Fibroblast of skin of right quadriceps (primary cell): ENCODE data around the gene GTF3C1.

ENCODE experiments used
- DNase-seq: peaks from one replicate; pipeline ENCODE4 v3.0.0-alpha.2; 2013

Gene GTF3C1

GRCh38 chr16:27566417-27566816, 16.7 kb upstream of the GTF3C1 start:
- DNase-seq = no peak

GRCh38 chr16:27564224-27564623, 14.5 kb upstream of the GTF3C1 start:
- no peak for DNase-seq

GRCh38 chr16:27561216-27561615, 11.5 kb upstream of the GTF3C1 start:
- no peak for DNase-seq

GRCh38 chr16:27558932-27559331, 9.2 kb upstream of the GTF3C1 start:
- no peak for DNase-seq

DNA sequence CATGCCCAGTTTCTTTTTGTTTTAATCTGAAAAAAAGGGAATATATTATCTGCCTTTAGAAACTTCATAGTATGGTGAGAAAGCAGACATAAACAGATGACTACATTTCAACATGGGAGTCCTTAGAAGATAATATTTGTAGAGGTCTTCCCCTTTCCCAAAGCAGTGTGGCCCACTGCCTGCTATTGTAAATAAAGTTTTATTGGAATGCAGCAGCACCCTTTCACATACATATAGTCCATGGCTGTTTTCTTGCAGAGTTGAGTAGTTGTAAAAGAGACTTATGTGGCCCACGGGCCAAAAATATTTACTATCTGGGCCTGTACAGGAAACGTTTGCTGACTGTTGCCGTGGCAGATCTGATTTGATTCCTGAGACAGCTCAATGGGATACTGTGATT, 8.7 kb upstream of the GTF3C1 start:
- no peak for DNase-seq

DNA sequence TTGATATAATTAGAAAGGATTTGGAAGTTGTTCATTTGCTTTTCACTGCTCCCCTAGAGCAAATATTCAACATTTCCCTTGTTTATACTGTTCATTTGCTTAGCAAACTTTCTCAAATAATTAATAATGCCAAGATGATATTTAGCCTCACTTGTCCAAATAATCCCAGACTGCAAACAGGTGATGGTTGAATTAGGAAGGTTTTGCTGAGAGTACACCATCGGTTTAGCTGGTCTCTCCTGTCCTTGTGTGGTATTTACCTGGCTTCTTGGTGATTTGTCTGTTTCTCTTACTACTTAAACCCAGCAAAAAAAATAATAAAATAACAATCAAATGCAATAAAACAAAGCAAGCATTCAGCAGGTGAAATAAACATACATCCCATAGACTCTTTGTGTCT, 6.8 kb upstream of the GTF3C1 start:
- DNase-seq = no peak

- no peak for DNase-seq
These were observed 1.3 kb upstream of the GTF3C1 start for GRCh38 chr16:27551036-27551435.

- DNase-seq = no peak
These were observed 838 bp upstream of the GTF3C1 start for GRCh38 chr16:27550582-27550920.

DNA sequence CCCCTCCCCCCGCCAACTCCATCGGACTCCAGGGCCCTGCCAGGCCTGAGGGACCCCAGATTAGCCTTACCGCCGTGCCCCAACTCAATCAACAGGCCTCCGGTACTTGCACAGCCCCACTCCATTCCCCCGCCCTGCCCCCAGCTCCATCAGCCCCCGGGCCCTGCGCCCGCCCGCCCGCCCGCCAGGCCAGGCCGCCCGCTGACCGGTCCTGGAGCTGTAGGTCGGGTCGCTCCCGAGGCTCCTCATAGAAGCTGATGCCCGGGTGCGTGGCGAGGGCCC, 308 bp downstream of the GTF3C1 start:
- no peak for DNase-seq

DNA sequence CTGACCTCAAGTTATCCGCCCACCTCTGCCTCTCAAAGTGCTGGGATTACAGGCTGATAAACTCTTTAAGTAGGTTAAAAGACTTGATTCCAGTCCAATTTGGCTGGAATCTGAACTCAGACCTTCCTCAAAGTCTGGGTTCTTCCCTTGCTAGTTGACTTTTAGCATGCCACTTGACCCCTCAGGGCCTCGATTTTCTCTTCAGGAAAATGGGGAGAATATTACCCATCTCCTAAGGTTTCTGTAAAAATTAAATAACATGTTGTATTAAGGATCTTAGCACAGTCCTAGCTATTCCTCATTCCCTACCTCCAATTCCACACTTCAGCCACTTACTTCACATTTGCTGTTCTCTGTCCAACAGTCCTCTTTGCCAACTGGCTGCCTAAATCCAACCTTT, 1.9 kb downstream of the GTF3C1 start:
- no peak for DNase-seq

DNA sequence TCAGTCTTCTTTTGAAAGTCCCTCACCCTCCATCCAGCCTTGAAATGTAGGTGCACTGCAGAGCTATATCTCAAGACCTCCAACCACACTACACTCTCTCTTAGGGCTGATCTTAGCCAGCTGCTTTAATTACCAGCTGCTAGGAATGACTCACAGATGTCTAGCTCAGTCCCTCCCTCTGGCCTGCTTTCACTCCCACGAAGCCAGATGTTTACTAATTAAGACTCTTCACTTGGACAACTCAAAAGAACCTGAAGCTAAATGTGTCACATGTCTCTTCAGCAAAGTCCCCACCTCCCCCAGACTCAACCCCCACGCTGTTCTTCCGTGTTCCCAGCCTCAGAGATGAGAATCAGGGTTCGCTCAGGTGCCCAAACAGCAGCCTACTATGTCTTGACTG, 2.6 kb downstream of the GTF3C1 start:
- peak; percentile 63 for DNase-seq

GRCh38 chr16:27544671-27545070, 5.0 kb downstream of the GTF3C1 start:
- DNase-seq = no peak

DNA sequence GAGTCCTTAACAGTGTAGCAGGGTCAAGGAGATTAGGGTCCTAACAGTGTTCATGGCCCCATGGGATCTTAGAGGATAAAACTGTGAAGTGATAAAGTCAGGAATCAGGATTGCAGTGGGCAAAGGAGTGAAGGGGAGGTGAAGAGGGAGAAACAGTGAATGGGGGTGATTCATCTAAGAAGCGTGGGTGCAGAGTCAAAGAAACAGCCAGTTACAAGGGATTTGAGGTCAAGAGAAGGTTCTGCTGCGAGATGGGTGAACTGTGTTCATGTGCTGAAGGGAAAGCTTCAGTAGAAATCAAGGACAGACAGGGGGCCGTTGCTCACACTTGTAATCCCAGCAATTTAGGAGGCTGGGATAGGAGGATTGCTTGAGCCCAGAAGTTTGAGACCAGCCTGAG, 5.9 kb downstream of the GTF3C1 start:
- DNase-seq = no peak

DNA sequence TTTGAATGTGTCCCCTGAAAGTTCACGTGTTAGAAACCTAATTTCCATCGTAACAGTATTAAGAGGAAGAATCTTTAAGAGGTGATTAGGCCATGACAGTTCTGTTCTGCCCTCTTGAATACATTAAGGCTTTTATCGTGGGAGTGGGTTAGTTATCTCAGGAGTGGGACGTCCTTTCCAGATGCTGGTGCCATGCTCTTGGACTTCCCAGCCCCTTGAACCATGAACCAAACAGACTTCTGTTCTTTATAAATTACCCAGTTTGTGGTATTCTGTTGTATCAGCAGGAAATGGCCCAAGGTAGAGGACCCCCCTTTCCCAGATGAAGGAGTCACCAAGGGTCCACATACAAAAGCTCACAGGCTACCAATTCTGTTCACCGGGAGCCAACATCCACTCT, 10.1 kb downstream of the GTF3C1 start:
- DNase-seq = no peak

GRCh38 chr16:27539120-27539519, 10.6 kb downstream of the GTF3C1 start:
- DNase-seq = no peak

DNA sequence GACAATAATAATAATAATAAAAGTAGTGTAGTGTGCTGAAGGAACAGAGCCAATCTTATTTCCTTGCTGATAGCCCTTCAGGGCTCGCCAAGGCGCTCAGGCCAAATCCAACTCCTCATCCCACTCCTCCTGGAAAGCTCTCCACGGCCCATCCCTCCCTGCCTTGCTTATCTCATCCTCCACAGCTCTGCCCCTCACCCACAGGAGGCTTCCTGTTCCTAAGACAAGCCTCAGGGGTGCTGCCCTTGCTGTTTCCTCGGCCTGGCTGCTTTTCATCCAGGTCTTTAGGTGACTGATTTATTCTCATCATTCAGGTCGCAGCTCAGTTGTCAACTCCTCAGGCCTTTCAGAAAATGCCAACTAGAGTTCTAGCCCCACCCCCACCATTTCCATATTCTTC, 11.2 kb downstream of the GTF3C1 start:
- no peak for DNase-seq

GRCh38 chr16:27534256-27534655, 15.5 kb downstream of the GTF3C1 start:
- DNase-seq = no peak

DNA sequence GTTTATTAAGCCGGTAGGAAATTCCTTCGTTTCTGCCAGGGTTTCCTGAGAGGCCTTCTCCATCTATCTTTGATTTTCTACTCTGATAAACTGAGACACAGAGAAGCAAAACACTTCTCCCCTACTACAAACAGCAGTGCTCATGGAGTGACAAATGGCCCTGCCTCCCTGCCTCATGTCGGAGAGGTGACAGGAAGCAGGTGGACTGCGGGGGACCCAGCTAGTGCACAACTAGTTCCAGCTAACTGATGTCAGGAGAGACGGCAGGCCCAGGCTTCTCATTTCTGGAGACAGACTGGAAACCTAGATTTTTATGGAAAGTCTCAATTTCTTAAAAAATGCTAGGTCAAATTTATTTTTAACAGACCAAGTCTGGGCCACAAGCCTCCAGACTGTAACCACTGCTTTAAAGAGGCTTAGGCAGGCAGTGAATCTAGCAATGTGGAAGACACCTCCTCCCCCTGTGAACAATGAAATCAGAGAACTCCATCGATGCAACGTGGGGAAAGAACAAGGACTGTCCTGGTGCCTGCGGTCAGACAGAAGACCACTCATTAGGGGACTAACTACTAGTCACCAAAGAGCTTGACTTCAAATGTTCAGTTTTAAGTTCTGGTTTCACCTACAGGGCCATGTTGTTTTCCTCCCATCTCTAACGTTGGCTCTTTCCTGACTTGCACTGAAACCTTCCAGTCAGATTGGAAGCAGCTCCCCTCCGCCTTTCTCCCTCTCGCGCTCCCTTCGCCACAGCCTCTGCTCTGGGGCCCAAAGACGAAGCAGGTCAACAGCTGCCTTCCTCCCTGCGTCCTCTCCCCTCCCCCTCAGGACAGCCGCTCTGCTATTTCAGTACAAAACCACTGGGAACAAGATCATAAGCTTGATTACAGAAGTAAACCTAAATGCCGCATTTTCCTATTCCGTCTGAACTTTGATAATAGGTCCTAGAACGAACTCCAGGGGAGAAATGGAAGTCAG, 17.6 kb downstream of the GTF3C1 start:
- DNase-seq = no peak

DNA sequence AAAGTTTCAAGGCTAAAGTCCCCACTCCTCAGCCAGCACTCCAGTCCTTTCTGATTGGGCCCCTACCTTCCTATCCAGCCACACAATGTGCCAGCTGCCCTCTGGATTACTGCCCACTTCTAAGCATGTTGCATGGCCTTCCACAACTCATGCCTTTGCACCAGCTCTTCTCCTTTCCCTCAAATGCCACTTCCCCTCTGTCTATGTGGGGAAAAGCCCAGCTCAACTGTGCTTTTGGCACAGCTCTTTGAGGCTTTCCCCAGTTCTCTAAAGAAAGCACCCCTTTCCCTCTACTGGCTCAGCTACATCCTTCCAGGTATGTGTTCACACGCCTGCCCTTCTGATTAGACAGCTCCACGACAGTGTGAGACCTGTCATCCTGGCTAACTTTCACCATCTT, 18.5 kb downstream of the GTF3C1 start:
- no peak for DNase-seq

GRCh38 chr16:27529962-27530361, 19.8 kb downstream of the GTF3C1 start:
- DNase-seq = peak; percentile 85

DNA sequence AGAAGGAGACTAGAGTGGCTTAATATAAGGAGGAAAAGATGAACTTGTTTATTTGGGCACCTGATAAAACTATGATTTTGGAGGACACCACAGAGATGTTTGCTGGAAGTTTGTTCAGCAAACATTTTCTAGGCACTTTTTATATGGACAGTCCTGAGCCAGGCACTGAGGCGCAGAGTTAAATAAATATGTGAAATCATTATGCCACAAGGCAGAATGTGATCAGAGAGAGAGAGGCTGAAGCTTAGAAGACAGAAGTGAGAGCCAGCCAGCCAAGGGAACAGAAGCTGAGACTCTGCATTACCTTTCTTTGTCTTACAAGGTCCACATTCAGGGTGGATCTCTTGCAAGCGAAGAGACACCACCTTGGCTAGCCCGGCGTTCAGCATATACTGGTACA, 21.4 kb downstream of the GTF3C1 start:
- no peak for DNase-seq

DNA sequence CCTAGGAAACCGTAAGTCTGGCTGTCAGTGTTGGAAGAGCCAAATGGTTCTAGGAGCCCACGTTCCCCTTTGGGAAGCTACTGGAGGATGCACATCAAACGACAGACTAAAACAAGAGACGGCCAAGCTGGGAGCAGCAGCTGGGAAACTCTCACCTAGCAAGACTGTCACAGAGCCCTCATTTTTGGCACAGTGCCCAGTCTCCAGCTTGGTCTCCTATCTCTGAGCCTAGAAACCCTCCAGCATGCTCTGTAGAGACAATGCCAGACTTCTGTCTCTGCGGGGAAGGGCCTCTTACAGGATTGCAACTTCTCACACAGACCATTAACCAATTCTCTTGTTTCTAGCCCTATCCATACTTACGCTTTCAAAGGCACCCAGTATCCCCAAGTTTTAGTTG, 23.5 kb downstream of the GTF3C1 start:
- DNase-seq = no peak

DNA sequence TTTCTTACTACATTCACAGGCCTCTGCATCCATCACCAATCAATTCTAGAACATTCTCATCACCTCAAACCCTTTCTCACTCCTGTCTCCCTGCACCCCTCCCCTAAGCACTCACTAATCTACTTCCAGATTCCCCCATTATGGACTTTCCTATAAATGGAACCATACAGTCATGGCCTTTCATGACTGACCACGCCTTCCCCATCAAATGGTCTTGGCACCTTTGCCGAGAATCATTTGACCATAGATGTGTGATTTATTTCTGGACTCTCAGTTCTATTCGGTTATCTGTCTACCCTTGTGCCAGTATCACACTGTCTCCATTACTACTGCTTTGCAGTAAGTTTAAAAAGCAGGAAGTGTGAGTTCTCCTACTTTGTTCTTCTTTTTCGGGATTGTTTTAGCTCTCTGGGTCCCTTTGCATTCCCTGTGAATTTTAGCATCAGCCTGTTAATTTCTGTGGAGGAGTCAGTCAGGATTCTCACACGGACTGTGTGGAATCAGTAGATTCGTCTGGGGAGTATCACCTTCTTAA, 27.5 kb downstream of the GTF3C1 start:
- no peak for DNase-seq

DNA sequence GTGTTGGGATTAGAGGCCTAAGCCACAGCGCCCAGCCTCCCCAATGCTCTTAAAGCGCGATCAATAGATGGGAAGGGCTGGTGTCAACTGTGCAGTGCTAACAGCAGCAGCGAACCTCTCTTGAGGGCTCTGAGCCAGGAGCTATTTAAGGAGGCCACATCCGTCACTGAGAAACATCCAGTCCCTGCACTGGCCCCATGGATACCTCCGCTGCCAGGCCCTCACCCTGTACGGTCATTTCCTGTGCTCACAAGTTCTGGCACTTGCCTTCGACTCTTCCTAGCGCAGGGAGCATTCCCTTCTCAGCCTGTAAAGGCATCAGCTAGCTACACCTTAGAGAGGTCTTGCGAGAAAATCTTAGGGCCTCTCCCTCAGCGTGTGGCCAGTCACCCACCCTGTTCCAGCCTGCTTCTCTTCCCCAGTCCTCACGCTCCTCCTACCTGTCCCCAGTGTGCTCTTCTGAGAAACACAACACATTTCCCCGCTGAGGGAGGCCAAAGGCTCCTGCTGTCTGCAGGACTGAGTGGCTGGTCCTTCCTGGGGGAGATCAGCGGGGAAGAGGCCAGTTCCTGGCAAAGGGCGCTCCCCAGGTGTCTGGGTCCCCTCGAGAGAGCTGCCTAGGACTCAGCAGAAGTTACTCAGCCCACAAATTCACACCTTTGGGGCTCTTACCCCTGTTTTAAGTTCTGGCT, 28.6 kb downstream of the GTF3C1 start:
- peak; percentile 28 for DNase-seq

GRCh38 chr16:27518226-27518625, 31.5 kb downstream of the GTF3C1 start:
- DNase-seq = no peak
